GM12878 (cell line): ENCODE data around the gene UMAD1. TPM values are rescaled to one million over a fixed set of nuclear protein-coding genes. Genes with fewer than 3 reads are reported as not detected.

Experiments used
- ASH2L ChIP-seq: fragments of 300-600, 200-600 bp; sonication (generic); IDR thresholded peaks from 2 replicates; pipeline ENCODE4 v1.6.1; 2017; ENCODE audit warnings: low read depth, mild to moderate bottlenecking, borderline replicate concordance
- BCL11A ChIP-seq: IDR thresholded peaks from 2 replicates; pipeline ENCODE4 v1.6.1; 2011; ENCODE audit warnings: low read depth, low read length
- BHLHE40 ChIP-seq, 2 experiments: fragments of 450-650 bp in 1 of 2; IDR thresholded peaks; 2 replicates each; pipeline ENCODE4 v1.6.1; 2011 to 2017; ENCODE audit warnings: low read depth in 2 of 2, borderline replicate concordance in 1 of 2, improper control_type of control experiment in 1 of 2, low read length in 1 of 2, mild to moderate bottlenecking in 1 of 2
- CEBPB ChIP-seq, 2 experiments: fragments of 150-350 bp in 1 of 2; IDR thresholded peaks; 2 replicates each; pipeline ENCODE4 v1.6.1; 2012 to 2014; ENCODE audit warnings: low read depth in 2 of 2, low read length in 2 of 2, borderline replicate concordance in 1 of 2, inconsistent platforms in 1 of 2
- CHD2 ChIP-seq: IDR thresholded peaks from 2 replicates; pipeline ENCODE4 v1.6.1; 2011; ENCODE audit warnings: low read depth, low read length, improper control_type of control experiment, borderline replicate concordance
- CHD4 ChIP-seq: fragments of 200-600 bp; sonication (generic); IDR thresholded peaks from 2 replicates; pipeline ENCODE4 v1.6.1; 2016; ENCODE audit warnings: mild to moderate bottlenecking
- GATAD2B ChIP-seq: fragments of 450-650 bp; conservative IDR thresholded peaks from 2 replicates; pipeline ENCODE4 v1.6.1; 2017; ENCODE audit warnings: low read depth, mild to moderate bottlenecking, moderate library complexity
- HSF1 ChIP-seq: fragments of 150-350 bp; IDR thresholded peaks from 2 replicates; pipeline ENCODE4 v1.6.1; 2014; ENCODE audit warnings: mild to moderate bottlenecking, low read depth, low read length
- IRF4 ChIP-seq: IDR thresholded peaks from 2 replicates; pipeline ENCODE4 v1.6.1; 2011; ENCODE audit warnings: low read depth, low read length
- KLF5 ChIP-seq: fragments of 450-650 bp; IDR thresholded peaks from 2 replicates; pipeline ENCODE4 v1.6.1; 2014; ENCODE audit warnings: mild to moderate bottlenecking; ENCODE audit not compliant: partially characterized antibody
- MAX ChIP-seq: IDR thresholded peaks from 2 replicates; pipeline ENCODE4 v1.6.1; 2012; ENCODE audit warnings: low read depth, low read length, improper control_type of control experiment
- MTA3 ChIP-seq: IDR thresholded peaks from 2 replicates; pipeline ENCODE4 v1.6.1; 2012; ENCODE audit warnings: low read length, inconsistent platforms, borderline replicate concordance
- MXI1 ChIP-seq: fragments of 150-350 bp; IDR thresholded peaks from 2 replicates; pipeline ENCODE4 v1.6.1; 2011; ENCODE audit warnings: low read depth, mild to moderate bottlenecking, inconsistent platforms, low read length, improper control_type of control experiment
- MYB ChIP-seq: fragments of 150-350 bp; IDR thresholded peaks from 2 replicates; pipeline ENCODE4 v1.6.1; 2014; ENCODE audit warnings: mild to moderate bottlenecking, low read depth, low read length, borderline replicate concordance
- NFIC ChIP-seq: IDR thresholded peaks from 2 replicates; pipeline ENCODE4 v1.6.1; 2012; ENCODE audit warnings: low read depth, mild to moderate bottlenecking, inconsistent platforms, low read length, moderate library complexity
- NFXL1 ChIP-seq: fragments of 450-650 bp; IDR thresholded peaks from 2 replicates; pipeline ENCODE4 v1.6.1; 2017; ENCODE audit warnings: antibody characterized with exemption, mild to moderate bottlenecking, borderline replicate concordance
- NFYB ChIP-seq: IDR thresholded peaks from 2 replicates; pipeline ENCODE4 v1.6.1; 2011; ENCODE audit warnings: low read depth, mild to moderate bottlenecking, low read length, improper control_type of control experiment, moderate library complexity; ENCODE audit not compliant: insufficient read depth
- NKRF ChIP-seq: fragments of 450-650 bp; conservative IDR thresholded peaks from 2 replicates; pipeline ENCODE4 v1.6.1; 2017; ENCODE audit warnings: mild to moderate bottlenecking, moderate library complexity
- NRF1 ChIP-seq: conservative IDR thresholded peaks from 2 replicates; pipeline ENCODE4 v1.6.1; 2011; ENCODE audit warnings: mild to moderate bottlenecking, low read depth, low read length, improper control_type of control experiment
- PML ChIP-seq: IDR thresholded peaks from 2 replicates; pipeline ENCODE4 v1.6.1; 2012; ENCODE audit warnings: low read length, inconsistent platforms
- RAD51 ChIP-seq: fragments of 450-650 bp; IDR thresholded peaks from 2 replicates; pipeline ENCODE4 v1.6.1; 2016; ENCODE audit warnings: moderate library complexity, mild to moderate bottlenecking, inconsistent platforms
- RBBP5 ChIP-seq: fragments of 200-600 bp; sonication (generic); conservative IDR thresholded peaks from 2 replicates; pipeline ENCODE4 v1.6.1; 2016
- RCOR1 ChIP-seq: conservative IDR thresholded peaks from 2 replicates; pipeline ENCODE4 v1.6.1; 2012; ENCODE audit warnings: low read depth, low read length, improper control_type of control experiment
- SMAD5 ChIP-seq: IDR thresholded peaks from 2 replicates; pipeline ENCODE4 v1.6.1; 2016; ENCODE audit warnings: antibody characterized with exemption, low read depth
- SP1 ChIP-seq: IDR thresholded peaks from one replicate; pipeline ENCODE4 v1.6.1; 2011; ENCODE audit warnings: low read depth, low read length
- TBL1XR1 ChIP-seq: IDR thresholded peaks from 2 replicates; pipeline ENCODE4 v1.6.1; 2012; ENCODE audit warnings: low read depth, low read length, improper control_type of control experiment
- TCF12 ChIP-seq: IDR thresholded peaks from 2 replicates; pipeline ENCODE4 v1.6.1; 2011; ENCODE audit warnings: low read depth, mild to moderate bottlenecking, low read length
- ZBED1 ChIP-seq: IDR thresholded peaks from 2 replicates; pipeline ENCODE4 v1.6.1; 2016; ENCODE audit warnings: borderline replicate concordance
- ZNF24 ChIP-seq: fragments of 450-650 bp; IDR thresholded peaks from 2 replicates; pipeline ENCODE4 v1.6.1; 2017; ENCODE audit warnings: antibody characterized with exemption, mild to moderate bottlenecking
- ZNF274 ChIP-seq: IDR thresholded peaks from one replicate; pipeline ENCODE4 v1.8.0; 2011; ENCODE audit not compliant: insufficient read length, insufficient read depth
- polyA plus RNA-seq, 11 experiments: library from polyadenylated mRNA; depleted of rRNA in 4 of 11; unstranded in 6 of 11; stranded (reverse) in 5 of 11; fragments of >200 nt; fragmentation: Nextera tagmentation in 4 of 11; fragmentation: Illumina TruSeq in 1 of 11; extraction: Ambion mirVana in 4 of 11; extraction: Trizol in 1 of 11; gene quantifications; 1 replicate in 1 of 11; 2 replicates in 10 of 11; pipeline versions ENCODE4 v1.2.1 to v1.2.3, GENCODE V29; 2011 to 2016; ENCODE audit warnings: inconsistent platforms in 2 of 11, missing spikeins in 2 of 11, low read depth in 1 of 11
- total RNA-seq, 4 experiments: library from RNA; depleted of rRNA in 3 of 4; stranded (reverse); fragments of >200 nt in 3 of 4; fragmentation: Illumina TruSeq in 1 of 4; extraction: Trizol in 1 of 4; gene quantifications; 2 replicates each; pipeline versions ENCODE4 v1.2.1 to v1.2.3, GENCODE V29; 2013 to 2021

UMAD1 gene
- total and polyA plus RNA-seq, 10 of the 15 experiments (the other 5 are each of a cell fraction or from before 2014, with no cell fraction given) = 6.0 to 28.6 (median 9.3) TPM

- no peak for TF ChIP-seq NKRF
- no peak for TF ChIP-seq RBBP5
- TF ChIP-seq SMAD5 = no peak
- TF ChIP-seq ZNF274 = no peak
- 0 out of 2 replicates have a peak, but pooled peaks have one; percentile 58 for TF ChIP-seq NFIC
- TF ChIP-seq GATAD2B = no peak
- TF ChIP-seq BHLHE40 (IDR thresholded peaks at IDR 0.05; ENCODE audit: borderline replicate concordance in 1 of 2, low read depth in 2 of 2, low read length in 1 of 2) = peak; percentile 78 to 85; a peak in 3 of 4 replicates
- TF ChIP-seq CEBPB (IDR thresholded peaks at IDR 0.05; ENCODE audit: borderline replicate concordance in 1 of 2, low read depth in 2 of 2, low read length in 2 of 2) = peak in 1 of 2 experiments; percentile 44; a peak in 1 of 4 replicates
- no peak for TF ChIP-seq BCL11A
- peak; percentile 79 for TF ChIP-seq TBL1XR1
- peak; percentile 34; the same call in 1 of the 2 replicates for TF ChIP-seq RAD51
- no peak for TF ChIP-seq ZBED1
- no peak for TF ChIP-seq ASH2L
- TF ChIP-seq NFYB = no peak
- no peak for TF ChIP-seq HSF1
- no peak for TF ChIP-seq RCOR1
- TF ChIP-seq MAX = no peak
- no peak for TF ChIP-seq IRF4
- no peak for TF ChIP-seq SP1
- TF ChIP-seq PML = no peak
- no peak for TF ChIP-seq CHD4
- no peak for TF ChIP-seq TCF12
- TF ChIP-seq NFXL1 = no peak
- TF ChIP-seq MYB = 0 out of 2 replicates have a peak, but pooled peaks have one; percentile 22
- no peak for TF ChIP-seq KLF5
- peak; percentile 52; the same call in 1 of the 2 replicates for TF ChIP-seq ZNF24
- no peak for TF ChIP-seq MXI1
- no peak for TF ChIP-seq MTA3
- TF ChIP-seq CHD2 = 0 out of 2 replicates have a peak, but pooled peaks have one; percentile 38
- TF ChIP-seq NRF1 = no peak
Measured at GRCh38 chr7:7739204-7740036, 98.9 kb downstream of the UMAD1 start (continued).
